HEK293T (cell line): Measurements from ENCODE around the gene PIAS3.

ENCODE experiments used
- ARNT ChIP-seq: fragments of 450-650 bp; IDR thresholded peaks from 2 replicates; pipeline ENCODE4 v1.6.1; 2017; ENCODE audit warnings: mild to moderate bottlenecking
- ELF4 ChIP-seq: fragments of 450-650 bp; IDR thresholded peaks from 2 replicates; pipeline ENCODE4 v1.6.1; 2017; ENCODE audit warnings: antibody characterized with exemption
- FOXA1 ChIP-seq: fragments of 450-650 bp; IDR thresholded peaks from 2 replicates; pipeline ENCODE4 v1.6.1; 2016; ENCODE audit warnings: mild to moderate bottlenecking
- FOXM1 ChIP-seq: fragments of 450-650 bp; IDR thresholded peaks from 2 replicates; pipeline ENCODE4 v1.6.1; 2017; ENCODE audit warnings: mild to moderate bottlenecking, borderline replicate concordance
- SP1 ChIP-seq: fragments of 450-650 bp; IDR thresholded peaks from 2 replicates; pipeline ENCODE4 v1.6.1; 2017
- TARDBP ChIP-seq: fragments of 450-650 bp; IDR thresholded peaks from 2 replicates; pipeline ENCODE4 v1.6.1; 2016
- ZNF384 ChIP-seq: fragments of 450-650 bp; IDR thresholded peaks from 2 replicates; pipeline ENCODE4 v1.6.1; 2016

DNA sequence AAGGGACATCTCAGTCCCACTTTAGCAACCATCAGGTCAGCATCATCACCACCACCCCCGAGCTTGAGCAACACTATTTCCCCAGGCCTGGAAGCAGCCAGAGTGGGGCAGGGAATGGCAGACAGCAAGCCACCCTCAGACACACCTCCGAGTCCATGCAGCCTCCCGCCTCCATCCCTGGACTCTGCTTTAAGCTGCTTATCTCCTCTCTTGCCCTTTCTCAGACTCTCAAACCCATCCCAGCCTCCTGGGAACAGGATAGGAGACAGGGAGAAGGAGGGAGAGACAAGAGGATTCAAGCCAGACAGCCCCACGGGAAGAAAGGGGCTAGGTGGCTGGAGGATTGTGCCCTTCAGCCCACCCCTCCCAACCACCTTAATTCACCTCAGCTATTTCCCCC, 1.7 kb downstream of the PIAS3 start:
- TF ChIP-seq ELF4 (no peak), TARDBP (no peak), FOXM1 (no peak), FOXA1 (no peak), ARNT (no peak), SP1 (no peak), ZNF384 (no peak)
